HG03432 (cell line): ENCODE data around the gene DBP.
A peak's percentile ranks its signal among the peaks of the same experiment; 100 is the strongest.

Experiments
- ATAC-seq: cut with Tn5 transposase; IDR thresholded peaks from one replicate; pipeline ENCODE4 v1.9.1; 2021; ENCODE audit warnings: mild to moderate bottlenecking, moderate library complexity; ENCODE audit not compliant: unreplicated experiment

The DBP gene

GRCh38 chr19:48628486-48629296, 8.5 kb downstream of the DBP start:
- ATAC-seq, result no peak

- no peak for ATAC-seq
Measured at GRCh38 chr19:48627865-48628314, 9.3 kb downstream of the DBP start.

DNA sequence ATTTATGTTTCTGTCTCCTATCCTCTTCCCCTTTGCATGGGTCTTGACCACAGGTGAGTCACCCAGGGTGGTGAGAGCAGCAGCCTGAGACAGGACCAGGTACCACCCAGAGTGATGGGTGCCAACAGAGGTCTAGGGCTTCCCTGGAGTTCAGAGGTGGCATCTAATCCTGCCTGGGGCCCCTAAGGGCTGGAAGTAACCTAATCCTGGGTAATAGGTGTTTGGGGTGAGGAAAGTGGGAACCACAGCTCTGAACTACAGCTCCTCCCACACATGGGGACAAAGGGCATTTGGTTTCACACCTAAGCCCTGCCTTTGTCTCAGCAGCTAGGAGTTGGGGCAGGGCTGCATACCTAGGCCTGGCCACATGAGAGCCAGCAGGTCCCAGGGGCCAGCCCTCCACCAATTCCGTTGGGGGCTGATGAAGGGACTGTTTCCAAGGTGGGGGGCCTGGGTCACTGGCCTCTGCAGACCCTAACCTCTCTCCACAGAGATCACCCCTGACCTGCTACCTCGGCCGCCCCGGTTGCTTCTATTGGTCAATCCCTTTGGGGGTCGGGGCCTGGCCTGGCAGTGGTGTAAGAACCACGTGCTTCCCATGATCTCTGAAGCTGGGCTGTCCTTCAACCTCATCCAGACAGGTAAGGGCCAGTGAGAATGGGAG, 9.8 kb downstream of the DBP start:
- no peak for ATAC-seq

GRCh38 chr19:48625891-48626327, 11.3 kb downstream of the DBP start:
- no peak for ATAC-seq

DNA sequence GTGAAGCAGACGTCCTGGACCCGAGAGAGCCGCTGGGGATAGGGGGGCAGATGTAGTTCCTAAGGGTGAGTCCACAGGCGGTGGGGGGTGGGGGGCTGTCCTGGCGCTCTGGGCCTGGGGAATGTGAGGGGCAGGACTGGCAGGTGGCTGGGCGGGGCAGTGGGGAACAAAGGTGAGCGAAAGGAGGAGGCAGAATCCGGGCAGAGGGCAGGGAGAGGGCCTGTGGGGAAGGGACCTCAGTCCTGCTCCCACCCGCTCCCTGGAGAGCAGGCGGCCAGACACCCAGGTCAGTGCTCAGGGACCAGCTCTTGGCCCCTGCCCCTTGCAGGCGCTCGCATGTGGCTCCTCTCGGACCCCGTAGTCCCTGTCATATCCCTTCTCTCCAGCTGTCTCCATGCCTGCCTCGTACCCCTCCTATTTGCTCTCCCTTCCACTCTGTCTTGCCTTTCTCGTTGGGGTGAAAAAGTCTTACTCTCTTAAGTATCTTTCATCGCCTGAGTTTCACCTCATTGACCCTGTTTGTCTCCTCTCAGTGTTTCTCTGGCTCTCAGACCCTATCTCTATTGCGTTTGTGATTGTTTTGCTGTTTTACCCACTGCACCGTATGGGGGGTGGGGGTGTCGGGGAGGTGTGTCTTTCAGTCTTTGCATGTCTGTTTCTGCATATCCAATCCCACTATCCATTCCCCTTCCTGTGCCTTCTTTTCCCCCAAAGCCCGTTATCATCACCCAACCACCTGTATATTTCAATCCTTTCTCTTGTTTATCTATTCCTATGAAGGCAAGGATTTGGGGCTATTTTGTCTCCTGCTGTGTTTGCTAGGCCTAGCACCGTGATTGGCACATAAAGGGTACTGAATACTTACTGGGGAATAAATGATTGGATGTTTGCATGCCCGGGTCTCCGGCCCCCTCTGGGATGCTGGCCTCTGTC, 12.1 kb downstream of the DBP start:
- no peak for ATAC-seq

DNA sequence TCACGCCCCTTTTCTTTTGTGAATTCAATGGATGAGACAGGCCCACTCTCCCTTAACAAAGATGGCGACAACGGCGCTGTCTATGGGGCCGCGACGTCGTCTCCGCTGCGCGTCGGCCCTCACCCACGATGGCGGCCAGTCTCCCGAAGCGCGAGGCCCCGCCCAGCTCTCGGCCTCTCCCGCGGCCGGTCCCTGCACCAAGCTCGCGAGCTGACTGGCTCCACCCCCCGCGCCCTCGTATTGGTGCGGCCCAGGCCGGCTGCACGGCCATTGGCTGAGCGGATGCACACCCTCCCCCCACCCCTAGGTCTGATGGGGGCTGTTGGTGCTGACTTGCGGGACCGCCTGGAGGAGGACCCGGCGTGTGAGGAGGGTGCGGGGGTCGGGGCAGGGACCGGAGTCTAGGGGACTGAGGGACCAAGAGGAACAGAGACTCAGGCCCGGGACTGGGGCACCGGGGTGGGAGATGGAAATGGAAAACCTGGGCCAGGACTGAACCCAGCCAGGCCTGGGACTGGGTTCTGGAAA, 13.0 kb downstream of the DBP start:
- ATAC-seq, result peak; percentile 67

- no peak for ATAC-seq
Measured at GRCh38 chr19:48623556-48624066, 13.6 kb downstream of the DBP start.

DNA sequence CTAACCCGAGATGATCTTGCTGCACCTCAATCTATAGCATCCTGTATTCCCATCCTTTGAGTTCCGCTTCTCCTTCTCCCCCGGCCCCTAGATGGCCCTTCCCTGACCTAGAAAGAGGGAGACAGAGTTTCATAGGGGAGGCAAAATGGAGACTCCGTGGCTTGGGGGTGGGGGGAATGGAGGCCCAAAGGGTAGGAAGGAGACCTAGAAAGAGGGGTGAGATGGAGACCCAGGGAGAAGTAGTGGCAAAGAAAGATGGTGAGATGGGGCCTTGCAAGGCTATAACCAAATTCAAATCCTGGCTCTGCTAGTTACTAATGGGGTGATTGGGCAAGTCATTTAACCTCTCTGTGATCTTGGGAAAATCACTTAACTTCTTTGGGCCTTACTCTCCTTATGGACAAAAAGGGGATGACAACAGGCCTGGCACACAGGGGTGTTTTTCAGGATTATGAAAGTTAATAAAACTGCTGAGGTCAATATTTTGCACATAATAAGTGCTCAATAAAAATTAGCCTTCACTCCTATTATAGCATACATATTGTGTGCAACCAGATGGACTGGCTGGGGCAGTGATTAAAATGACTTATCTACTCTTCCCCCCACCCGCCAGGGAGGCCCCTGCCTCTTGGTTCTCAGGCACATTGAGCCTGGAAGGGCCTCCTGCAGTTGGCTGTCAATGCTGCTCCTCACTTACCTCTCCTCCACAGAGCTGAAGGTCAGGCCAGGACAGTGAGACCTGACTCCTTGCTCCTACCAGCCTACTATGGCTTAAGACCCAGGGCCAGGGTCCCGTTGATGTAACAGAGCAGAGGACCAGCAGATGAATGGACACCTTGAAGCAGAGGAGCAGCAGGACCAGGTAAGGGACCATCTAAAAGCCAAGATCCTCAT, 17.2 kb downstream of the DBP start:
- no peak for ATAC-seq

DNA sequence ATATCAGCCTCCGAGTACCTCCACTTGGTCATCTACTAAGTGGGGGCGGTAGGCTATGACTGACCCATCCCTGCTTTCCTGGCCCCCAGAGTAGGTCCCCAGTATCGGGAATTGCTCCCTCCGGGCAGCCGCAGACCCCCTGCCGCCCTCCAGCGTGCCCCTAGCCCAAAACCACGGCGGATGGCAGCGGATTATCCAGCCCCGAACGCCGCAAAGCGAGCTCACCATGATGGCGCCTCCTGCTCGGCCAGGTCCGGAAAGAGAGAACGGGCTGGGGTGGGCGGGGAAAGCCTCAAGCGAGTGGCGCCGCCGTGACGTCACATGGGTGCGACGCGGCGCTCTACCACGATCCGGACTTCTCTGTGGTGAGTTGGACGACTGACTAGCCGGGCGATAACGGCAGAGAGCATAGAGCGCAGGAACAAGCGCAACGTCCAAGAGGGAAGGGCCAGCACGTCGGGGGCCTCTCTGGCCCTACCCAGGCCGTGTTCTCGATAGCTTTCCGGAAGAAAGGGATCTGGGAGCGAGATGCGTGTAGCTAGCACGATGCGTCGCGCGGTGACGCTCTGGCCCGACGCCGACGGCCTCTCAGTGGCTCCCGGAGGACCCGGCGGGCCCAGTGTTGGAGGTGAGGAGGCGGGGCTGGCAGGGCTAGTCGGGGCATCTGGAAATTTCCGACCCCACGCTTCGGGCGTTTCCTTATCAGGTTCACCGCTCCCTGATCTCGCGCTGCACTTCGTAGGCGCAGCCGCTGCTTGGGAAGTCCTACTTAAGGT, 18.1 kb downstream of the DBP start, which contains the start of the genes RPL18 and SPHK2:
Gene RPL18, minus strand, starts transcription at position 263 of the 776 bp plus-strand sequence. Its CDS starts 35 bp downstream, at position 228.
Gene SPHK2, plus strand, starts transcription at position 591 of the 776 bp plus-strand sequence. CDS start 1,009 bp downstream, outside the sequence.
- peak; percentile 78 for ATAC-seq

DNA sequence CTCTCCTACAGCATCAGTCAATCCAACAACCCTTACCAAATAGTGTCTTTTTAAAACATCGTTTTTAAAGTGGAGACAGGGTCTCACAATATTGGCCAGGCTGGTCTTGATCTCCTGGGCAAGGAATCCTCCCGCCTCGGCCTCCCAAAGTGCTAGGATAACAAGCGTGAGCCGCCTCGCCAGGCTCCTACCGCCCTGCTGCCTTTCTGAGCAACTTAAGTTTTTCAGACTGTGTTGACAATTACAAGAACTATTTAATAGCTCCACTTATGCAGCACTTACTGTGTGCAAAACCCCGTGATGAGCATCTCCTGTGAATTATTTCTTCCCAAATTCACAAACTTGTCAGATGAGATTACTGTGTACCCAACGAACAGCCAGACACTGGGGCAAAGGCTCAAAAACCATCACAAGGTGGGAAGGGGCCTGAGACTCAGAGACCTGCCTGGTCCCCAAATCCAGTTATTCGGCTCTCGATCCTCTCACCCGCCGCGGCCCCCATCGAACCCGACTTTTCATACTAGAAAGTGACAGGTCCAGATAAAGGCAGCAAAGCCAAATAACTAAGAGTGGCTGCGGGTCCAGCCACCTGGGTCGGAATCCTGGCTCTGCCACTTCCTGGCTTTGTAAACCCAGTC, 18.8 kb downstream of the DBP start:
- ATAC-seq, result no peak

DNA sequence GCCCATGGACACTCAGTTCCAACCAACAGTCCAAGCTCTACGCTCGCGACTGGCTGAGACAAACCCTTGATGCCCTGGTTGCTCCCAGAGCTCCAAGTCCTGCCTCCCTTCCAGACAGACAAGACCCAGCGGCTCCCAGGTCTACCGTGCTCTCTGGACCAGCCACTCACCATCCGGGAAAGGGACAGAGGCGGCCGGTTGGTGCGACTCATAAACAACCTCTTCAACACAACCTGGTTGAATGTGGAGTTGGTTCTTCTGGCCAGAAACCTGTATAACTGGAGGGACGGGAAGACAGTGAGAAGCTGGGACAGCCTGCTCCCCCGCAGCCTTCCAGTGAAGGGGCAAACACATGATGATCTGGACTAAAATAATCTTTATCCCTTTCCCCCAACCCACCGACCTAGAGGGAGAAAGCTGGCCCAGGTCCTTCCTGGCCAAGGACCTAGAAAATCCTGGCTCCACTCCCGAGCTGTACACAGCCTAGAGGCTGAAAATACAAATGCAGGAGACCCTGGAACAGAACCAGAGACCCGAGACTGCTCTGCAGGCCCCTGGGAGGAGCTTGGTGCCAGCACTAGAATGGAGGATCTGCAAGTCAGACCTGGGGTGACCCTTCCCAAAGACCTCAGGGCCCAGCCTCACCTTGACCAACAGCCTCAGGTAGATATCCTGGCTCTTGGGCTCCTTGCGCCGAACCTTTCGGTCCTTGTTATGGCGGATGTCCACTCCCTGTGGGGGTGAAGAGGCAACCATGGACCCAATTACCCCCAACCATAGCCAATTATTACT, 19.8 kb downstream of the DBP start:
- ATAC-seq, result no peak

DNA sequence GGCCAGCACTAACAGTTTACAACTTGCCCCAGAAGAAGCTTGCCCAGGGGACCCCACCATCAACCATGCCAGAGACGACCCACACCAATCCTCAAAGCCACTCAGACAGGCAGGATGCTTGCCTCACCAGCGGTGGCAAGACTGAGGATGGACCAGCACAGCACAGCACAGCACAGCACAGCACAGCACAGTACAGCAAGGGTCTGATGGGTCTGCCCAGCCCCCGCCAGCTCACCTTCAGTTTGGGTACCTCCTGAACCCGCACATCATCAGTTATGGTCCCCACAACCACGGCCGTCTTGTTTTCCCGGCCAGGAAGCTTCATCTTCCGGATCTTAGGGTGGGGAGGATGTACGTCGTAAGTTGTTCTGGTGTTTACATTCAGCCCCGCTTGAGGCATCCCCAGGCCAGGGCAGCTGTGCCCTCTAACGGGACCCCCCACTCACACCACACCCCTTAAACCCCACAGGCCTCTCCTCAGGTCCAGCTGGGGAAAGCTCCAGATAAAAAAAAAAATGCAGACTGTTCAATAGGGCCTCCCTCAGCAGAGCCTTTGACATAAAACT, 20.6 kb downstream of the DBP start:
- no peak for ATAC-seq

- ATAC-seq, result no peak
Measured at GRCh38 chr19:48616041-48616436, 21.1 kb downstream of the DBP start.

- ATAC-seq, result no peak
Measured at GRCh38 chr19:48615231-48616040, 21.7 kb downstream of the DBP start.

GRCh38 chr19:48614436-48615230, 22.5 kb downstream of the DBP start, which contains the start of gene FAM83E:
FAM83E (minus strand) TSS chr19:48615076; CDS start chr19:48613372, 1,704 bp downstream.
- ATAC-seq, result no peak
